Small intestine (tissue), 7 donors: ENCODE results near the gene TBXAS1. TPM values are rescaled to one million over a fixed set of nuclear protein-coding genes. Genes with fewer than 3 reads are reported as not detected.

Experiments
- DNase-seq, 2 donors: peaks; one replicate each; pipeline versions ENCODE4 v3.0.0 to v3.0.0-alpha.2; 2013
- FAIRE-seq: peaks from 2 replicates; lab custom pipeline; 2012; peaks lifted over from hg19 to GRCh38; lab: Jason Lieb, UNC
- H3K27ac ChIP-seq, 3 donors: one replicate each; pipeline ENCODE4 v1.5.1; 2013; ENCODE audit warnings: low read length in 2 of 3, mild to moderate bottlenecking in 2 of 3, control low read depth in 1 of 3, inconsistent platforms in 1 of 3, low read depth in 1 of 3, moderate library complexity in 1 of 3
- H3K27me3 ChIP-seq, 3 donors: one replicate each; pipeline ENCODE4 v1.6.1; 2013; ENCODE audit warnings: low read length in 3 of 3, inconsistent platforms in 1 of 3; ENCODE audit not compliant: control insufficient read depth in 3 of 3, insufficient read depth in 3 of 3
- H3K36me3 ChIP-seq, 3 donors: one replicate each; pipeline ENCODE4 v1.6.1; 2013; ENCODE audit warnings: low read length in 3 of 3, inconsistent platforms in 1 of 3, low read depth in 1 of 3, mild to moderate bottlenecking in 1 of 3, moderate library complexity in 1 of 3; ENCODE audit not compliant: control insufficient read depth in 3 of 3, insufficient read depth in 2 of 3
- H3K4me1 ChIP-seq, 3 donors: one replicate each; pipeline ENCODE4 v1.6.1; 2013; ENCODE audit warnings: low read length in 2 of 3, inconsistent platforms in 1 of 3, low read depth in 1 of 3, mild to moderate bottlenecking in 1 of 3, moderate library complexity in 1 of 3; ENCODE audit not compliant: control insufficient read depth in 3 of 3, insufficient read depth in 2 of 3
- H3K4me3 ChIP-seq, 3 donors: one replicate each; pipeline ENCODE4 v1.5.1; 2013; ENCODE audit warnings: low read length in 3 of 3, control low read depth in 1 of 3, inconsistent platforms in 1 of 3, low read depth in 1 of 3, mild to moderate bottlenecking in 1 of 3, moderate library complexity in 1 of 3
- H3K9me3 ChIP-seq, 2 donors: one replicate each; pipeline ENCODE4 v1.6.1; 2013; ENCODE audit warnings: low read depth in 1 of 2, low read length in 1 of 2; ENCODE audit not compliant: control insufficient read depth in 2 of 2, insufficient read depth in 1 of 2
- WGBS, 3 donors: extraction: QIAGEN DNeasy Blood & Tissue Kit; methylation state at CpG; one replicate each; pipeline ENCODE4 v1.1.7; 2013; 5-methylcytosine and 5-hydroxymethylcytosine counted together
- polyA plus RNA-seq, 4 donors: library from polyadenylated mRNA; stranded (reverse) in 3 of 4; unstranded in 1 of 4; fragments of 200-250 nt in 3 of 4; fragments of 120-200 nt in 1 of 4; gene quantifications; one replicate each; pipeline versions ENCODE4 v1.2.1 to v1.2.3, GENCODE V29; 2013
- donor health status: healthy with polysubstance abuse.
- donor health status: control.
- donor health status: control.
- donor health status: Bipolar disorder and iron deficiency.
- donor health status: healthy.

The TBXAS1 gene
- polyA plus RNA-seq, 4 donors: 1.1 to 8.2 (median 7.0) TPM

DNA sequence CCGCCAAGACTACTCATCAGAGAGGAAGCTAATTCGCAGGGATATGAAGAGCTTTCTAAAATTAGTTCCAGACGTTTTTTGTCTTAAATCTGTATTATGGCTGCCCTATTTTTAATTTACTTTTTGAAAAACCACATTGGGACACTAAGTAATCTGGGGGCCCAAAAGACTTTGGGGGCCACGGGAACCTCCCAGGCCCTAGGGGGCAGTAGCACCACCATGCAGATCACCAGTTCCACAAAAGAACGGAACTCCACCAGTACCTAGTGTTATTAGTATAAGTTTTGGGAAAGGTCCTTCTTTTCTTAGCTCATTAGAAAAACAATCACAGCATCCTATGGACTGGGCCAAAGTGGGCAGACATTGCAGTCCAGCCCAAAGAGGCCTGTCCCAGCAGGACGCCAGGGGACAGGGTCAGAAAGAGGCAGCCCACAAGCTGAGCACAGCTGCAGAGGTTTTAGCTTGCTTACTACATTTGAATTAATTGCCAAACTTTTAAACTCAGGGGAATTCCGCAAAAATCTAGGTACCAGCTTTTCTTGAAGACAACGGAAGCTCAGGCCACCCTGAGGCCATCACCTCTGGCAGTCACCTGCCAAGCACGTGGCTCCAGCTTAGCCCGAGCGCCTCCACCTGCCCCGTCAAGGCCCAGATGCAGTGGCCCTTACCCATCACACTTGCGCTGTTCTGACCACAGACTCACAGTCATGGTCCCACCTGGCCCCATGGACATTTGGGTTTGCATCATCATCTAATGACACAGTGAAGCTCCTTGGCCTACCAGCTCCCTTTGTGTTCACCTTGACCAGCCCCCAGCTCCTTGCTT, 158.8 kb downstream of the TBXAS1 start:
- WGBS, 3 donors: 85 to 86% (median 86%) methylated on average over 13 of the region's 13 CpGs
- Histone ChIP-seq H3K4me3 (no peak overlapping the region), H3K9me3 (no peaks in the 10 kb centered on the region), H3K36me3 (no peaks in the 10 kb centered on the region), H3K27ac (no peak overlapping the region), H3K27me3 (peaks cover 0 to 8% (median 0%) of the 10 kb centered on the region in 3 donors), H3K4me1 (no peaks in the 10 kb centered on the region)
- DNase-seq: no peak
- no peak for FAIRE-seq

DNA sequence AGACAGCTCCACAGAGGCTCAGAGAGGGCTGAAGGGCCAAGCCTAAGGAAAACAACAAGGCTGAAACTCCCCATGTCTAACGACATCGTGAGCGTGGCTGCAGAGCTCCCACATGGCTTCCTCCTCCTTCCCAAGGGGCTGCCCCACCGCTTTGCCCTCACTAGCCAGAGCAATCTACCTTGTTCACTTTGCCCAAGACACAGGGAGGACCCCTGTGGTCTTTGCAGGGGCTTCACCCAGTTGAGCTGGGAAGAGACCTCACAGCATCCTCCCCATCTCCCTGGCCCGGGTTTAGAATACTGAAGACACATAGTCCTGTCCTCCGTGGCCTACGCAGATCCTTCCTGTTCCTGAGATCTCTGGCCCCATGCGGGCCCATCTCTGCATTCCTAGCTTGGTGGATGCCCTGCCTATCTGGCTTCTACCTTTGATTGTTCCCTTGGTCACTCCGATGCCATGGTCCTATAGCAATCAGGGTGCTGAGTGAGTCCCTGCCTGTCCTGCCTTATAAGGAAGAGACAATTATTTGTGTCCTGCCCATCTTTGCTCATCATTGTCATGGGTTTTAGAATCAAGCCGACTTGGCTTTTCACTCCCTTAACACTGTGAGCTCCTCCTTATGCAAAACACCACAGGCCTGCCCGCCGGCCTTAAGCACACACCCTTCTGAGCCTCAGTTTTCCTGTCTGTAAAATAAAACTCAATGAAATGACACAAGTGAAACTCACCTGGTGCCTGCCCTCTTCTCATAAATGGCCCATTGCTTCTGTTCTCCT, 160.5 kb downstream of the TBXAS1 start:
- WGBS, 3 donors: 87 to 95% (median 89%) methylated on average over 12 of the region's 12 CpGs
- FAIRE-seq: no peak

DNA sequence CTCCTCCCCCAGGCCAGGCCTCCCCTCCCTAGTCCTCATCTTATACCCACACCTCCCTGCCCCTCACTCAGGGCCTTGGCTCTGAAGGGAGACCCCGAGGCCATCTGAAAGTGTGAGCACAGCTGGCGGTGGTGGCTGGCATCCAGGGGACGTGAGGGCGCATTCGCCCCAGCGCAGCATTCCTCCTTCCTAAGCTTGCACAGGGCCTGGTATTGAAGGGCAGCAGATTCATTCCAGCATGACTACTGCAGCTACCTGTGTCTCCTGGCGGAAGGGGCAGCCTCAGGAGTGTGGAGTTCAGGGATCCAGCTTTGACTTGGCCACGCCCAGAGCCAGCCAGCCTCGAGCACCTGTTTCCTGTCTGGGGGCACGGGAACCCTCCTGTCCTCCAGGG, 161.1 kb downstream of the TBXAS1 start:
- no peaks in the 10 kb centered on the region for H3K36me3 ChIP-seq
- no peak overlapping the region for H3K4me3 ChIP-seq
- WGBS, 3 donors: 63 to 79% (median 74%) methylated on average over 10 of the region's 10 CpGs
- no peaks in the 10 kb centered on the region for H3K4me1 ChIP-seq
- H3K27ac ChIP-seq: no peak overlapping the region
- no peak for DNase-seq
- no peak for FAIRE-seq
- H3K9me3 ChIP-seq: no peaks in the 10 kb centered on the region
- peaks cover 0 to 6% (median 0%) of the 10 kb centered on the region in 3 donors for H3K27me3 ChIP-seq

More for the DNA sequence above, 160.5 kb downstream of the TBXAS1 start:
- no peak for DNase-seq
- peaks cover 0 to 8% (median 0%) of the 10 kb centered on the region in 3 donors for H3K27me3 ChIP-seq
- no peaks in the 10 kb centered on the region for H3K4me1 ChIP-seq
- H3K9me3 ChIP-seq: no peaks in the 10 kb centered on the region
- no peak overlapping the region for H3K4me3 ChIP-seq
- H3K36me3 ChIP-seq: no peaks in the 10 kb centered on the region
- H3K27ac ChIP-seq: no peak overlapping the region

DNA sequence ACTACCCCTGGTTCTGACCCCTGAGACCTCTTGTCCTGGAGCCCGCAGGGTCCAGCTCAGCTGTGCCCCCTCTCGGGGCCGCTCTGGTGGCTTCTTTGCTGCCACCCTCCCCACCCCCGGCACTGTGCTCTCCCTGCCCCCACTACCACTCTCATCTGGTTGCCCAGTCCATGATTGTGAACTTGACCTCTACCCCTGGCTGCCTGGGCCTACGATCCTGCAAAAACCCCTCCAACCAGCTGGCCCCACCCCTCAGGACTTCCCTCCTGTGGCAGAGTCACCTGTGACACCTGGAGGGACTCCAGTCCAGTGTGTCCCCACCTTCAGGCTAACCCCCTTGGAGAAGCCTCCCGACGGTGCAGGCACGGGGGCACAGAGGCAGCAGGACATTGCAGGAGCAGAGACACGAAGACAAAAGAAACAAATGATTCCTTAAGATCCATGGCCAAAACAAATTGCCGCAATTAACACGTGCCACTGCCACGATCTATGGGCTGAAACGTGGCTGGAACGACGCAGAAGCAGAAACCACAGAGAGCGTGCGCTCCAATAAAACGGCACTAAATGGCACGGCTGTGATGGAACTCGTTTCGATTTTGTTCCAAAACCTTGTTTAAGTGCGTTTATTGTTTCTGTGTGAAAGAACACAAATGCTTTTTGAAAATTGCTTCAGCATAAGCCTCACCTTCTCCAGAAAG, 161.7 kb downstream of the TBXAS1 start:
- no peak for DNase-seq
- Histone ChIP-seq H3K27me3 (peaks cover 0 to 4% (median 0%) of the 10 kb centered on the region in 3 donors), H3K36me3 (no peaks in the 10 kb centered on the region), H3K4me3 (no peak overlapping the region), H3K27ac (no peak overlapping the region), H3K4me1 (no peaks in the 10 kb centered on the region), H3K9me3 (no peaks in the 10 kb centered on the region)
- FAIRE-seq: no peak
- 93 to 94% (median 94%) methylated on average over 22 of the region's 22 CpGs for WGBS, 3 donors

DNA sequence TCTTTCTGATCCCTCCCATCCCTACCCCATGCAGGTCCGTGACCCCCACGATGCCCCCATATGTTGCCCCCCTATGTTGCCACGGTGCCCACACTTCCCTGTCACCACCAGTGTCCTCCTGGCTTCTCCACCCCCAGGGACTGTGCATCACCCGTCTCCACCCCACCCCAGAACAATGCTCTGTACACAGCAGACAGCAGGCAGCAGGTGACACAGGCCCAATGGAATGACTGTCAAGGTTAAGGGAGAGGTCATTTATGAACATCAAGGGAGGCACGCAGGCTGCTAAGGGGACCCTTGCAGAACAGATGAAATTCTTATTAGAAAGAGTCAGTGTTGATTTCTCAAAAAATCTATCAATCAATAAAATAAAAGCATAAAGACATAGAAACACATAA, 162.2 kb downstream of the TBXAS1 start:
- DNase-seq (no peak), FAIRE-seq (no peak)
- Histone ChIP-seq H3K9me3 (no peaks in the 10 kb centered on the region), H3K4me1 (no peaks in the 10 kb centered on the region), H3K27me3 (no peaks in the 10 kb centered on the region), H3K4me3 (no peak overlapping the region), H3K27ac (no peak overlapping the region), H3K36me3 (no peaks in the 10 kb centered on the region)
- 73 to 88% (median 86%) methylated on average over 5 of the region's 5 CpGs for WGBS, 3 donors

DNA sequence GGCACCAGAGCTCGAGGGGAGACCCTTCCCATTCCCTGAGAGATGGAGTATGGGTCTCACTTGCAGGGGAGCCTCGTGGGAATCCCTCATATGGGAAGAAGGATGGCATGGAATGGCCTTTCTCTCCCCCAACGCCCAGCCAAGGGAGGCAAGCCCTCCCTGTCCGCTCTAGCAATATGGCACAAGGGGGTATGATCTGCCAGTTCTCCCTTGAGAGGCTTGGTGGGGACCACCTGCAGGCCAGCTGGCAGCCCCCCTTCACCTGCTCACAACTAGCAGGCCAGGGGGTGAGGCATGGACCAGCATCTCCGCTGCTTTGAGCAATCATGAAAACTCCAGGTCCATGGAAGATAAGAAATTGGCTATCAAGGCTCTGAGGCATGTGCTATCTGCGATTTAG, 162.8 kb downstream of the TBXAS1 start:
- Histone ChIP-seq H3K27me3 (peaks cover 0 to 4% (median 0%) of the 10 kb centered on the region in 3 donors), H3K27ac (no peak overlapping the region), H3K36me3 (no peaks in the 10 kb centered on the region), H3K9me3 (no peaks in the 10 kb centered on the region), H3K4me1 (no peaks in the 10 kb centered on the region), H3K4me3 (no peak overlapping the region)
- 72 to 83% (median 72%) methylated on average over 6 of the region's 6 CpGs for WGBS, 3 donors
- no peak for DNase-seq
- FAIRE-seq: no peak

DNA sequence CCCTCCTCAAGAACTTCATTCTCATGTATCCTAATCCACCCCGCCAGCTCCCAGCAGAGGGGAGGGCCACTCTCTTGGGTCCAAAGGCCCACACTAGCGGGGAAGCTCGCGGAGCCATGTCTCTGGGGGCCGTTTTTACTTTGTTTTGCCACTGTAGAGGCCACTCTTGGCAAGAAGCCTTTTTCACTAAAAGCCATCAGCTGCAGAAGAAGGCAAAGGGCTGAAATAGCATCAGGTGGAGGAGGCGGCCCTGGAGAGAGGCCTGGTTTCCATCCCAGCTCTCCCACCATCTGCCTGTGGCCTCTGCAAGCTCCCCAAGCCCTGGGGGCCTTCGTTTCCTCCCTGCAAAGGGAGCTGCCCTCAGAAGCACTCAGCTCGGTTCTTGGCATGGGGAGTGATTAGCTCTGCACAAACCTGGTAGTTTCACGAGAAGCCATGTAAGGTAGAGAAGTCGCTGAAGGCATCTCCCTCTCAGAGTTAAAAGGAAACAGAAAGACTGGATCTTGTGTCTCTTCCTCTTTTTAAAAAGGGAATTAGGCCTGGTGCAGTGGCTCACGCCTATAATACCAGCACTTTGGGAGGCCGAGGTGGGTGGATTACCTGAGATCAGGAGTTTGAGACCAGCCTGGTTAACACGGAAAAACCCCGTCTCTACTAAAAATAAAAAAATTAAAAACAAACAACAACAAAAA, 163.4 kb downstream of the TBXAS1 start:
- DNase-seq: no peak
- H3K9me3 ChIP-seq: no peaks in the 10 kb centered on the region
- no peak overlapping the region for H3K4me3 ChIP-seq
- H3K27me3 ChIP-seq: peaks cover 0 to 4% (median 0%) of the 10 kb centered on the region in 3 donors
- no peak for FAIRE-seq
- no peaks in the 10 kb centered on the region for H3K36me3 ChIP-seq
- H3K4me1 ChIP-seq: no peaks in the 10 kb centered on the region
- 81 to 83% (median 82%) methylated on average over 14 of the region's 14 CpGs for WGBS, 3 donors
- H3K27ac ChIP-seq: no peak overlapping the region

DNA sequence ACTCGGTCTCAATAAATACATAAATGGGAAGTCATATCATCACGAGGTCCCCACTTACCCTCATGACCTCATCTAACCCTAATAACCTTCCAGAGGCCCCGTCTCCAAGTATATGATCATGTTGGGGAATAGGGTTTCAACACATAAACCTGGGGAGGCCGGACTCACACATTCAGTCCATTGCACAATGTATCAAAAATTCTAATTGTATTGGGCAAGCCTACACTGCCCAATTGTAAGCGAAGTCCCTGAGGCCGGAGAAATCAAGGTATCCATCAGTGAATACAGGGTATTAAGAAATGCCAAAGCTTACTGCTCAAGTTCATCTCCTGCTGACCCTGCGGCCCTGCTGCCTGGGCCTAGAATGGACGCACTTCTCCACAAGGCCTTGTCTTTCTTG, 164.1 kb downstream of the TBXAS1 start:
- H3K4me1 ChIP-seq: no peaks in the 10 kb centered on the region
- FAIRE-seq (no peak), DNase-seq (no peak)
- H3K4me3 ChIP-seq: no peak overlapping the region
- no peak overlapping the region for H3K27ac ChIP-seq
- WGBS, 3 donors: 90 to 92% (median 92%) methylated on average over 8 of the region's 8 CpGs
- no peaks in the 10 kb centered on the region for H3K36me3 ChIP-seq
- H3K9me3 ChIP-seq: no peaks in the 10 kb centered on the region
- H3K27me3 ChIP-seq: peaks cover 0 to 4% (median 0%) of the 10 kb centered on the region in 3 donors
